Panc1 (cell line): ENCODE measurements around the gene IFI27L2.

Source experiments
- SIN3A ChIP-seq: IDR thresholded peaks from 2 replicates; pipeline ENCODE4 v1.6.1; 2012; ENCODE audit warnings: low read depth, mild to moderate bottlenecking, low read length, moderate library complexity, borderline replicate concordance; ENCODE audit not compliant: insufficient read depth
- TCF7L2 ChIP-seq: IDR thresholded peaks from 2 replicates; pipeline ENCODE4 v1.6.1; 2011; ENCODE audit warnings: mild to moderate bottlenecking, low read depth, low read length, inconsistent platforms
- TF ChIP-seq, protein P1 (sequence below): fragments of 450-650 bp; IDR thresholded peaks from 2 replicates; pipeline ENCODE4 v1.5.1; 2017; ENCODE audit warnings: mild to moderate bottlenecking

DNA sequence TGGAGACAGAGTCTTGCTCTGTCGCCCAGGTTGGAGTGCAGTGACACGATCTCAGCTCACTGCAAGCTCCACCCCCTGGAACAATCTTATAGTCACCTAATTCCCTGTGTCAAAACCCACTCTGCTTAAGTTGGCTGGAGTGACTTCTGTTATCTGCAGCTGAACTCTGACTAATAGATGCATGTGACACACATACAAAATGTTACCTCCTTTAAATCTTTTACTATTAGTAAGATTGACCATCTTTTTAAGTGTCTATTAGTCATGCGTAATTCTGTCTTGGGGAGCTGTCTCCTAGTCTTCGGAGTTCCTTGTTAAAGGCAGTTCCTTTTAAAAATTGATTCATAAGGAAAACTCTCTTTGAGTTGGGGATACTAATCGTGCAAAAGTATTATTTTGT, 40.9 kb downstream of the IFI27L2 start:
- TF ChIP-seq SIN3A (no peak), TCF7L2 (no peak)
- TF ChIP-seq, protein P1, sequence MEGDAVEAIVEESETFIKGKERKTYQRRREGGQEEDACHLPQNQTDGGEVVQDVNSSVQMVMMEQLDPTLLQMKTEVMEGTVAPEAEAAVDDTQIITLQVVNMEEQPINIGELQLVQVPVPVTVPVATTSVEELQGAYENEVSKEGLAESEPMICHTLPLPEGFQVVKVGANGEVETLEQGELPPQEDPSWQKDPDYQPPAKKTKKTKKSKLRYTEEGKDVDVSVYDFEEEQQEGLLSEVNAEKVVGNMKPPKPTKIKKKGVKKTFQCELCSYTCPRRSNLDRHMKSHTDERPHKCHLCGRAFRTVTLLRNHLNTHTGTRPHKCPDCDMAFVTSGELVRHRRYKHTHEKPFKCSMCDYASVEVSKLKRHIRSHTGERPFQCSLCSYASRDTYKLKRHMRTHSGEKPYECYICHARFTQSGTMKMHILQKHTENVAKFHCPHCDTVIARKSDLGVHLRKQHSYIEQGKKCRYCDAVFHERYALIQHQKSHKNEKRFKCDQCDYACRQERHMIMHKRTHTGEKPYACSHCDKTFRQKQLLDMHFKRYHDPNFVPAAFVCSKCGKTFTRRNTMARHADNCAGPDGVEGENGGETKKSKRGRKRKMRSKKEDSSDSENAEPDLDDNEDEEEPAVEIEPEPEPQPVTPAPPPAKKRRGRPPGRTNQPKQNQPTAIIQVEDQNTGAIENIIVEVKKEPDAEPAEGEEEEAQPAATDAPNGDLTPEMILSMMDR: no peak
